ENCODE results near the gene KRAS.
A peak's percentile ranks its signal among the peaks of the same experiment; 100 is the strongest.

The KRAS gene

GRCh38 chr12:25195056-25195971, 55.4 kb downstream of the KRAS start, which contains the start of the genes DNAI7 and ETFRF1:
DNAI7 (minus strand) TSS chr12:25195160; CDS start chr12:25195078, 82 bp downstream.
ETFRF1 (plus strand) TSS chr12:25195237; CDS start chr12:25203957, 8,720 bp downstream.
- peak; percentile 89 to 94 for DNase-seq (ENCODE audit: low read depth in 2 of 2)

- no peak for DNase-seq (ENCODE audit: low read depth in 2 of 2)
These were observed 56.0 kb downstream of the KRAS start for GRCh38 chr12:25194722-25195055.

- no peak for DNase-seq (ENCODE audit: low read depth in 2 of 2)
These were observed 56.5 kb downstream of the KRAS start for GRCh38 chr12:25194214-25194613.

- DNase-seq (ENCODE audit: low read depth in 2 of 2) = no peak
These were observed 59.9 kb downstream of the KRAS start for GRCh38 chr12:25190793-25191192.

- no peak for DNase-seq (ENCODE audit: low read depth in 2 of 2)
These were observed 61.1 kb downstream of the KRAS start for GRCh38 chr12:25189656-25190055.

- no peak for DNase-seq (ENCODE audit: low read depth in 2 of 2)
These were observed 62.9 kb downstream of the KRAS start for GRCh38 chr12:25187781-25188180.

- DNase-seq (ENCODE audit: low read depth in 2 of 2) = no peak
These were observed 63.8 kb downstream of the KRAS start for GRCh38 chr12:25186788-25187402.

- DNase-seq (ENCODE audit: low read depth in 2 of 2) = no peak
These were observed 64.5 kb downstream of the KRAS start for GRCh38 chr12:25186038-25186787.

- no peak for DNase-seq (ENCODE audit: low read depth in 2 of 2)
These were observed 66.6 kb downstream of the KRAS start for GRCh38 chr12:25184132-25184531.

- no peak for DNase-seq (ENCODE audit: low read depth in 2 of 2)
These were observed 68.0 kb downstream of the KRAS start for GRCh38 chr12:25182765-25183164.

GRCh38 chr12:25162866-25163265, 87.9 kb downstream of the KRAS start:
- DNase-seq (ENCODE audit: low read depth in 2 of 2) = no peak

GRCh38 chr12:25156061-25156460, 94.7 kb downstream of the KRAS start:
- DNase-seq (ENCODE audit: low read depth in 2 of 2) = no peak

GRCh38 chr12:25155022-25155576, 95.6 kb downstream of the KRAS start:
- DNase-seq (ENCODE audit: low read depth in 2 of 2) = no peak

All from stimulated activated CD4-positive, alpha-beta T cell treated with anti-CD3 and anti-CD28 coated beads, Interleukin-15, amount 100 ng/mL, for 48 hours (primary cell).